ENCODE data around the gene GPATCH3.
"Not testable (repeated sequence)": the region's sequence is repeated elsewhere in the genome, so short reads cannot be mapped to it uniquely, and the experiment has no call there.

The GPATCH3 gene, protein sequence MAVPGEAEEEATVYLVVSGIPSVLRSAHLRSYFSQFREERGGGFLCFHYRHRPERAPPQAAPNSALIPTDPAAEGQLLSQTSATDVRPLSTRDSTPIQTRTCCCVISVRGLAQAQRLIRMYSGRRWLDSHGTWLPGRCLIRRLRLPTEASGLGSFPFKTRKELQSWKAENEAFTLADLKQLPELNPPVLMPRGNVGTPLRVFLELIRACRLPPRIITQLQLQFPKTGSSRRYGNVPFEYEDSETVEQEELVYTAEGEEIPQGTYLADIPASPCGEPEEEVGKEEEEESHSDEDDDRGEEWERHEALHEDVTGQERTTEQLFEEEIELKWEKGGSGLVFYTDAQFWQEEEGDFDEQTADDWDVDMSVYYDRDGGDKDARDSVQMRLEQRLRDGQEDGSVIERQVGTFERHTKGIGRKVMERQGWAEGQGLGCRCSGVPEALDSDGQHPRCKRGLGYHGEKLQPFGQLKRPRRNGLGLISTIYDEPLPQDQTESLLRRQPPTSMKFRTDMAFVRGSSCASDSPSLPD

DNA sequence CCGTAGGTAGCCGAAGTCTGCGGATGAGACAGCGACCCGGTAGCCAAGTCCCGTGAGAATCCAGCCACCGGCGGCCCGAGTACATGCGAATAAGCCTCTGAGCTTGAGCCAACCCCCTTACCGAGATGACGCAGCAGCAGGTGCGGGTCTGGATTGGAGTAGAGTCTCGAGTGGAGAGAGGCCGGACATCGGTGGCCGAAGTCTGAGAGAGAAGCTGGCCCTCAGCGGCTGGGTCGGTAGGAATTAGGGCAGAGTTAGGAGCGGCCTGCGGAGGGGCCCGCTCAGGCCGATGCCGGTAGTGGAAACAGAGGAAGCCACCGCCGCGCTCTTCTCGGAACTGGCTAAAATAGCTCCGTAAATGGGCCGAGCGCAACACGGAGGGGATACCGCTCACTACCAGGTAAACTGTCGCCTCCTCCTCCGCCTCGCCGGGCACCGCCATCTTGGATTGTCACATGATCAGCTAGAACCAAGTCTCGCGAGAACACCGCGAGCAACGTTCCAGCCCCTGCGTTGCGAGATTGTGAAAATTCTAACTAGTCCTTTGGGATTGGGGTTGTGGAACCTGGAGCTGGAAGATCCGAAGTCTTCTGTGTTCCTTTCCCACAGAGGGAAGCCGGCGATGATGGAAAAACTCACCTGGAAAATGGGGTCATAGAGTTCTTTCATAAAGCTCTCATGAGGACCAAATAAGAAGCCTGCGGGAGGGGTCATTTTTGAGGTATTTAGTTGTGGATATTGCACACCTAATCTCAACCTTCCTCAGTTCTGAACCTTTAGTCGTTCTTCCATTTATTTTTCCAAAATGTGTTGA is at the start of gene GPATCH3:
TSS of gene GPATCH3 (minus strand) at position 467 of the 814 bp plus-strand sequence. CDS start at position 442, 25 bp downstream.
- DNase-seq: peak; percentile 92

DNA sequence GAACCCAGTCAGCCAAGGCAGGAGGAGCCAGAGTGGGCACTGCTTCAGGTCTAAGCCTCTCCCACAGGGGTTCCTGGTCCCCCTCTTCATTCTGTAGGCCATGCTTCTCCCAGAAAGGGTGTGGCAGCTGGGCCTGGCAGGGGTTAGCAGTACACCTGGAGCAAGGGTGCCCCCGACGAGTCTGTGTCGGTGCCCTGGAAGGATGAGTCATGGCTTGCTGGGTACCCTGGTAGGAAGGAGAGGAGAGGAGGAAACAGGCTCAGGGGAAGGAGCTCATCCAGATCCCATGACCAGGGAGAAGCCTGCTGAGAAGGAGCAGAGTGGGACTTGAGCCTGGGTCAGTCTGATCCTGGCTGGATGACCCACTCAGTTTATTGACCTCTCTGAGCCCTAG is 49.7 kb upstream of the GPATCH3 start:
- DNase-seq: no peak

DNA sequence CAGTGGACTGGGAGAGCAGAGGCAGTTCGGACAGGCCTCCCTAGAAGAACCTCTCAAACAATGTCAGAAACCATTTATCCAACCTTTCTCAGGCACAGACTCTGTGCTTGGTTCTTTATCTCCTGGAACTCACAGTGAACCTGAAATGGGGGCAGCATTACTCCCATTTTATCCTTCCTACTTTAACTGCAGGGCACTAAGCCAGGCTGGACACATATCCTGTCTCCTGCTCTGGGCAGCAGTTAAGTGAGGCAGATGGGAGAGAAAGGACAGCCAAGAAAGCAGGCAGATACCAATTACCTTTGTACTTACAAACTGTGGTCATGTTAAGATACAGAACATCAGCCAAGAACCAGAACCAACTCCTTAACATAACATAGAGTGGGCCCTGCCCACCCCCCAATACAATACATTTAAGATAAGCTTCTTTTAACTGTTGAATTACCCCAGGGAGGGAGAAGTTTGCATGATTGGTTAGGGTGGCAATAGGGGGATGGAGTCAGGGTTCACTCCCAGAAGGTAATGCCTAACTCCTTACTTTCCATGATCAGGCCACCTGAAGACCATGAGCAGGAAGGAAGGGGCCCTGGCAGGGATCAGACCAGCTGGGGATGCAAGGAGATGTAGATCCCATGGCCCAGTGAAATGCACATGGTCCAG is 49.1 kb upstream of the GPATCH3 start:
- no peak for DNase-seq

DNA sequence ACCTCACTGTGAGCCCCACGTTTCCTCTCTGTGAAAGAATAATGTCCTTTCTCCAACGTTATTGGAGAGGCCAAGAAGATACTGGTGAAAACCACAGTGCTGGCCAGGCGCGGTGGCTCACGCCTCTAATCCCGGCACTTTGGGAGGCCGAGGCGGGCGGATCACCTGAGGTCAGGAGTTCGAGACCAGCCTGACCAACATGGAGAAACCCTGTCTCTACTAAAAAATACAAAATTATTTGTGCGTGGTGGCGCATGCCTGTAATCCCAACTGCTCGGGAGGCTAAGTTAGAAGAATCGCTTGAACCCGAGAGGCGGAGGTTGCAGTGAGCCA is 48.4 kb upstream of the GPATCH3 start:
- DNase-seq: not testable (repeated sequence)

DNA sequence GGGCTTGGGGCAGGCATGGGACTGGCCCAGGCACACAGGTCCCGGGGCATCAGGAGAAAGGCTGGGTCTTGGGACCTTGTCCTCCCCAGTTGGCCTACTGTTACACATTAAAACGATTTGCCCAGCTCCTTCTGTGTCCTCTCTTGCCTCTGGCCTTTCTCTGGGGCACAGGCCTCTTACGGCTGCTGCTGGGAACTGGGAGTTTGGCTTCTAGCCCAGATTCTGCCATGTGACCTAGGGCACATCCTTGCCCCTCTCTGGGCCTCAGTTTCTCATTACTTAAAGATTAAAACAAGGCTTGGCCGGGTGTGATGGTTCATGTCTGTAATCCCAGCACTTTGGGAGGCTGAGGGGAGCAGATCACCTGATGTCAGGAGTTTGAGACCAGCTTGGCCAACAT is 46.0 kb upstream of the GPATCH3 start:
- no peak for DNase-seq

DNA sequence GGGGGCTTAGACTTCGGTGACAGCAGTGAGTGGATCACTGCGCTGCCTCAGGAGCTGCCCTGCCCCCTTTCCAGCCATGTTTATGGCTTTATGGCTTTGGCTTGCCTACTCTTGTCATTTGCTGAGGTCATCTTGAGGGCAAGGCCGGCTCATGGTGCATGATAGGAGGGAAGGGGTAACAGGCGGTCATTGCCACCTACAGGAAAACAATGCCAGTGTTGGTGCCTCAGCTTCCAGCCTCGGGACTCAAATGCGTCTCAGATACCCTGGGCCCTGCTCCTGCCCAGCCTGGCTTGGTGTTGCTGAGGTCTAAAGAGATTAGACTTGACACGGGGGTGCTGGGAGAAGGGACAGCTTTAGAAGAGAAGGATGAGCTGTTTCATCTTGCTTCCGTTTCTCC is 45.5 kb upstream of the GPATCH3 start:
- no peak for DNase-seq

DNA sequence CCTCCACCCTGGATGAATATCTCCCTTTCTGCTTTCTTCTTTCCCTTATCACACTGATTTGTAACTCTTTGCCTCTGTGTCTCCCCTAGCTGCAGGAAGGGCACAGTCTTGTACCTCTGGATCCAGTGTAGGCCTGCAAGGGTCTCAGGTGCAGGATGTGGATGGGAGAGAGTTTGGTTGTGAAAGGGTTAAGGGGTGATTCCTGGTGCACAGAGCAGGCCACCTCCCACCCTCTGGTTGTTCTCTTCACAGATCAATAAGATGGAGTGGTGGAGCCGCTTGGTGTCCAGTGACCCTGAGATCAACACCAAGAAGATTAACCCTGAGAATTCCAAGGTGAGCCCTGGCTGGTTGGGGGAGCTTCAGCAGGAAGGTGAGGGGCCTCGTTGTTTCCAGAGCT is 44.9 kb upstream of the GPATCH3 start:
- DNase-seq: no peak

DNA sequence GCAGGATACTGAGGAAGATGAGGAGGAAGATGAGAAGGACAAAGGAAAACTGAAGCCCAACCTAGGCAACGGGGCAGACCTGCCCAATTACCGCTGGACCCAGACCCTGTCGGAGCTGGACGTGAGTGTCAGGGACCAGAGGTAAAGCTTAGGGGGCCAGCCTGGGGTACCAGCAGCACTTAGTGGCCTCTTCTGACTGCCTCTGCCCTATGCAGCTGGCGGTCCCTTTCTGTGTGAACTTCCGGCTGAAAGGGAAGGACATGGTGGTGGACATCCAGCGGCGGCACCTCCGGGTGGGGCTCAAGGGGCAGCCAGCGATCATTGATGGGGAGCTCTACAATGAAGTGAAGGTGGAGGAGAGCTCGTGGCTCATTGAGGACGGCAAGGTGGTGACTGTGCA is 42.4 kb upstream of the GPATCH3 start:
- DNase-seq: no peak

DNA sequence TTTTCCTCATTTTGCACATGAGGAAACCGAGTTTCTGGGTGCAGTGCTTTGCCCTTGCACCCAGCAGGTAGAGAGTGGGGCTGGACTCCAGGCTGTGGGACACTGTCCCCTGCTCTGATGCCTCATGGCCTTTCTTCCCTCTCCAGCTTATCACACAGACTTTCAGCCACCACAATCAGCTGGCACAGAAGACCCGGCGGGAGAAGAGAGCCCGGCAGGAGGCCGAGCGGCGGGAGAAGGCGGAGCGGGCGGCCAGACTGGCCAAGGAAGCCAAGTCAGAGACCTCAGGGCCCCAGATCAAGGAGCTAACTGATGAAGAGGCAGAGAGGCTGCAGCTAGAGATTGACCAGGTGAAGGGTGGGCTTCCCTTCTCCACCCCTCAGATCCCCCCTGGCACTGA is 41.0 kb upstream of the GPATCH3 start:
- no peak for DNase-seq

DNA sequence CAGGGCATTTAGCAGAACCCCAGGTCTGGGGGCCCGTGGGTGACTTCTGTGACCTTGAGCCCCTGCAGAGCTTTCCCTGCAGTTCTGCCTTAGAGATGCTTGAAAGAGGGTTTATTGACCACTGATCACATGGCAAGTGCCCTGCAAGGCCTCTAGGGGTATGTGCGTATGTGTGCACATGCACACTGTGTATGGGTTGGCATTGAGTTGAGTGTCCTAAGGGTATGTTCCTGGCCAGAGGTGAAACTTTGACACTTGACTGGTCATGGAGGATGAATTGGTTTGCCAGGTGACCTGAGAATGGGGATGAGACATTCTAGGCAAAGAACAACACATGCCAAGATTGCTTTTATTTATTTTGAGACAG is 38.4 kb upstream of the GPATCH3 start:
- DNase-seq: no peak

DNA sequence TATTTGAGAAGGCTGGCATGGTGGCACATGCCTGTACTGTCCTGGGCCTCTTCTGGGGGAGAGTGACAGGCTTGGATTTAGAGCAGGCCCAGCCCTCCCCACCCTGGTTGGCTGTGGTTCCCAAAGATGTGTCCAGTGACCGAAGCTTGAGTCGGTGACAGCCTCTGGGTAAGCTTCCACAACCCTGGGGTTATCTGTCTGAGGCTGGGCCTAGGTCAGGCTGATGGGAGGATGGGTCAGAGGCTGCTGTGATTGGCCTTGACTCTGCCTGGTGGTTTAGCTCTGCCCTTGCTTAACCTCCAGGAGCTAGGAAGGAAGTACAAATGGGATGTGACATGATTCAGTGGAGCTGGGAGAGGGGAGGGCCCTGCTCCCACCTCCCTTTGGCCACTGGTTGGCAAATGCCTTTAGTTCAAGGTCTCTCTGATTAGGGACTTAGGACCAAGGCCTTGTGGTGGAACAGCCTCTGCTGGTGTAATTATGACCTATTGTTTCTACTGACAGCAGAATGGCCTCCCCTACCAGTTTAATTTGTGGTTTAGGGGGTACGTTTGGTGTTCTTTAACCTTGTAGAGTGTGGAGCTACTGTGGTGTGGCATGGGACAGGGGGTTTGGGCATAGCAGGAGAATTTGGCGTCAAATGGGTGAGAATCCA is 37.9 kb upstream of the GPATCH3 start:
- DNase-seq: no peak

DNA sequence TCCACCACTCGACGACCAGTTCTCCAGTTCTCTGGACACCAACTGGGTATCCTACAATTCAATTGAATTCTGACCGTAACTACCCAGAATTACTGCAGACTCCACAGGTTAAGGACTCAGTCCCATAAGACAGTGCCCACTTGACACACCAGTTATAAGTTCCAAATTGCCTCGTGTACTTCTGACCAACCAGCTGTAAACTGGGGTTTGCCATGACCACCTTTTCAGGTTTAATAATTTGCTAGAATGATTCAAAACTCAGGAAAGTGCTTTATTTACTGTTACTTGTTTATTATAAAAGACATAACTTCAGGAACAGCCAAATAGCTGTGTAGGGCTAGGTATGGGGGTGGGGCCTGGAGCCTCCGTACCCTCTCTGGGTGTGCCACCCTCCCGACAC is 36.6 kb upstream of the GPATCH3 start:
- no peak for DNase-seq

DNA sequence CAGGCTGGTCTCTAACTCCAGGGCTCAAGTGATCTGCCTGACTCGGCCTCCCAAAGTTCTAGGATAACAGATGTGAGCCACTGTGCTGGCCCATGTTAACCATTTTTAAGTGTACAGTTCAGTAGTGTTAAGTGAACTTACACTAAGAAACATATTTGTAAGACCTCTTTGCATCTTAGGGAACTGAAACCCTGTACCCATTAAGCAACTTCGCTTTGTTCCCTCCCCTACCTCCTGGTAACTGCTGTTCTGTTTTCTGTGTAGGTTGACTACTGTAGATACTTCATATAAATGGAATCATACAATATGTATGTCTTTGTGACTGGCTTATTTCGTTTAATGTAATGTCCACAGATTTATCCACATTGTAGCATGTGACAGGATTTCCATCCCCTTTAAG is 32.3 kb upstream of the GPATCH3 start:
- DNase-seq: no peak

DNA sequence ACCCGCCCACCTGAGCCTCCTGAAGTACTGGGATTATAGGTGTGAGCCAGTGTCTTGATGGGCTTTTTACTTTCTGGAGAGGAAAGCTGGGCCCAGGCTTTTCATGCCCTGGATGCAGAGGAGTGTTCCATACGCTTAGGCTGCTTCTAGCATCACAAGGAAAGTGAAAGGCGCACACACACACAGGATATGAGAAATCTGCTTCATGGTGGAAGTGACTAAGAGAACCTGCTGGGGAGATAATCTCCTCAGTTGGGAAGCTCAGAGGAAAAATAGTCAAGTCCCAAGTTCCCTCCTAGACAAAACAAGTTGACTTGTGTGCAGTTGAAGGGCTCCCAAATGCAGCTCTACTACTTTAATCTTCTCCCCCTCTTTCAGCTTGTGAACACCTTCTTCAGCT is 23.4 kb upstream of the GPATCH3 start:
- DNase-seq: peak; percentile 26

DNA sequence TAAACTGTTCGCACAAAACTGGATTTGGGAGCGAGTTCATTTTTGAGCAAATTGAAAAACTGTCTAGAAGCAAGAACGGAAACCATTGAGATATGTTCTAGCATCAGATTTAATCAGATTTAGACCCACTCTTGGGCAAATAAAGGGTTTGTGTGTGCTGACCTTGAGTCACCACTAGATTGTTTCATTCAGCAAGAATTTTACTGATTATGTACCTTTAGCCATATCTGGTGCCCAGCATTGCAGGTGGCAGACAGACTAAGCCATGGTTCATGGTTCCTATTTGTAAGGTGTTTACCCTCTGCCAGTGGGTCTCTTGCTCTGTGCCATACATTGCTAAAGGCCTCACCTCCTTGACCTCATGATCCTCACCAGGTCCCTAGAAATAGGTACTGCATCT is 22.6 kb upstream of the GPATCH3 start:
- no peak for DNase-seq

DNA sequence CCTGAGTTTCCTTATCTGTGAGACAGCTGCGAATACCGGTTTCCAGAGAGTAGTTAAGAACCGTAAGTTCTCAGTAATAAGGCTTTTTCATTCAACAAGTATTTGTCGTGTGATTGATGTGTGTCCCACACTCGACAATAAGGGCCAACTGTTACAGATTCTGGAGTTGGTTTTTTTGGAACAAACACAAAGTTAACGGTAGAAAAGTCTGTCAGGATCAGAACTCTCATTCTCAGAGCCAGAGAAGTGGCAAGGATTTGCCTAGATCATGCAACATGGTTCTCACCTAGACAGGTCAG is 22.1 kb upstream of the GPATCH3 start:
- DNase-seq: no peak

DNA sequence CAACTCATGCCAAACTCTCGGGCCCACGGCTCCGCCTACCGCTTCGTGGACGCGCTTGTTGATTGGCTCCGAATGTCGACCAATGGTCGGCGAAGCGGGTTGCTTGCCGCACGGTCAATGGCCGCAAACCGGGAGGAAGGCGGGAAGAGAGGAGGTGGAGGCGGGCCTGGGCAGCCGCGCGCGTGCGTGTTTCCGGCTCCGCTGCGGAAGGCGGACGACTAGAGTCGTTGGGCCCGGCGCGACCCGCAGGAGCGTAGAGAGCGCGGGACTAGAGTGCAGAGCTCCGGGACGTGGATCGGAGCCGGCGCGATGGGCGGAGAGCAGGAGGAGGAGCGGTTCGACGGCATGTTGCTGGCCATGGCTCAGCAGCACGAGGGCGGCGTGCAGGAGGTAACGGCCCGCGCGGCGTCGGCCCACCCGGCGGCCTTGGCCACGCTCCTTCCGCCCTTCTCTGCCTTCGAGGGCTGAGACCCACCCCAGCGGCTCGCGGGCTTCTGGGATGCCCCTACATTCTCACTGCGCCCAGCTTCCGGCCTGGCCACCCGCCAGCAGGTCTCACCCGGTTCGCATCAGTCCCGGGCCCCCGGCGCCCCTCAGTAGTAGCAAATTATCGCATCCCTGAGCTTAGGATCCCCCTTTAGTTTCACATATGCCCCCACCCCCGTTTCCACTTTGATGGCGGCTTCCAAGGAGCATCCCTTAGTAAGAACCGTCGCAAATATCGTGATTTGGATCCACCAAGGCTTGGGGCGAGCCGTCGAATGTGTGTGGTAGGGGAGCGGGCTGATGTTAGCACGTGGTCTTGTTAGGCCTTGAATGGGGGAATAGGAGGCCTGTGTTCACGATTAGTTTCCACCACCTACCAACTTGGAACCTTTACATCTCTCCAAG is 21.5 kb upstream of the GPATCH3 start, which contains the start of gene NUDC:
TSS of gene NUDC (plus strand) at position 204 of the 891 bp plus-strand sequence. CDS start at position 310, 106 bp downstream.
- DNase-seq: peak; percentile 99

DNA sequence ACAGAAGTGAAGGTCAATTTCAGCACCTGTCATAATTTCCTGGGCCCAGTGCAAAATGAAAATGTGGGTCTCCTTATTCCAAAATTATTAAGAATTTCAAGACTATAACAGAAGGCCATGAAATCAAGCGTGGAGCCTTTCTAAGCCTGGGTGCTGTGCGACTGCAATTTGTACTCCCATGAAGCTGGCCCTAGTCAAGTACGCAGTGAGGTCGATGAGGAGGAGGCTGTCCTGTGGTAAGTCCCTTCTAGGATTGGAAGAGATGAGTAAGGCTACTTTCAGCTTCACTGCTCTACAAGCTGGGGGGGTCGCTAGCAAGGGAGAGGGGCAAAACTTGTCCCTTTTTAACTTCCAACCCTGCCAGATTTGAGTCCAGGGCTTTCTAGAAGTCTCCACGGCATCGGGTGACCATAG is 20.9 kb upstream of the GPATCH3 start:
- no peak for DNase-seq

DNA sequence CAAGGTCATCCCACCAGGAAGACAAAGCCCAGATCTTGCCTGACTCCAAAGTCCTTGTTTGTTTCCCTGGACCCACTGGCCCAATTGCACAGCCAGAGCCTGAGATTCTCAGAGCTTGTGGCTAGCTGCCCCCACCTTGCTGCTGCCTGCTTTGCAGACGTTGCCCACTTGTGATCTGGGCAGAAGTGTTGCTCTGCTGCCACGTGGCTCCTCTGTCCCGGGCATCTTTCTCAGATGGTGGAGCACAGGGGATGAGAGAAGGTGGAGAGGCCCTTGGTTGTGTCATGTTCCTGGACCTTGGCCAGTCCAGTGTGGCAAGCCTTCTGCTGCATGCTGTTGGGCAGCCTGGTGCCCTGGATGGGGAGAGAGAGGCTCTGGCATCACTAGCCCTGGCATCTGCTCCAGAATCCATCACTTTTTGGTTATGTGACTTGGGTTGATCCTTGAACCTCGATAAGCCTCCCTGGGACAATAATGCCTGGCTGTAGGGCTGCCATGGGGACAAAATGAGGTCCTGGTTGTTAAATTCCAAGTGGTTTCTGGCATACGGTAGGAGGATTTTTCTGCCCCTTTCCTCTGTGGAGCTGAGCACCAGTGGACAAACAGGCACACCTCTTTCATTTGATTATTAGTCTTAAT is 15.1 kb upstream of the GPATCH3 start:
- no peak for DNase-seq

DNA sequence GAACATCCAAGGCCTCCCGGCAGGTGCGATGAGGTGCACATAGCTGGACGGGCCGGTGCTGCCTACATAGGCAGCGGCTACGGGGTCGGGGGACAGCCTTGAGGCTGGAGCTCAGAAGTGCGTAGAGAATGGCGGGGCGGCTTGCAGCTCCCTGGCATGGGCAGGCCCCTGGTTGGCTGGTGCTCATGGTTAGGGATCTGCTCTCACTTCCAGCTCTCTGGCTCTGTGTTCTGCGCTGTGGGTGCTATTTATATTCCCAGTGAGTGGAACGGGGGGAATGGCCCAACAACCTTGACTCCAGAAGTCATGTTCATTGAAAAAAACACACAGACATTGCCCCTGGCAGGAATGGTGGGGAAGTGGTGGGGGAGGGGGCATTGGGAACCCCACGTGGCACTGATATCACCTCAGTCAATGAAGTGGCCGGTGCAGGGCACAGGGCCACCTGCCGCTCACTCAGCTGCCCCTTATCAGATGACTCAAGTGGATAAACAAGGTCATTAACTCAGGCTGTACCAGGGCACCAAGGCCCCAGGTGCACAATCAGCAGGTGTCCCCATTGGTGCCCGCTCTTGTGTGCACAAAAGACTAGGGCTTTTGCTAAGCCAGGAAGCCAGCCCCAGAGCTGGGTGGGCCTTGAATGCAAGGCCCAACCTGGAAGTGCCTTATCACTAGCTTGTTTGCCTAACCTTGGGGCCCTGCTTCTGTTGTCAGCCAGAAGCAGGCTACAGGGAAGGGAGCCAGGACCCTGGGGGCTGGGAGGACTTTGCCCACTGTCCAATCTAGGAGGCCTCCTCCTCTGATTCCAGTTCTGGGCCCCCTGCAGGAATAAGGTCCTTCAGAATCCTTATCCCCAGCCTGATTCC is 13.7 kb upstream of the GPATCH3 start, which contains the start of gene NR0B2:
TSS of gene NR0B2 (minus strand) at position 222 of the 866 bp plus-strand sequence. CDS start at position 187, 35 bp downstream.
- no peak for DNase-seq
